Osteoblast (primary cell): ENCODE measurements around the gene ASB4. TPM values are rescaled to one million over a fixed set of nuclear protein-coding genes. Genes with fewer than 3 reads are reported as not detected.

Experiments used
- DNase-seq: peaks from one replicate; pipeline ENCODE4 v3.0.0; 2011; ENCODE audit warnings: low spot score, mixed read lengths; ENCODE audit not compliant: insufficient read length; ENCODE audit errors: missing footprints
- H2AFZ ChIP-seq: 2 replicates; pipeline ENCODE4 v1.6.0; 2011; ENCODE audit warnings: mild to moderate bottlenecking, low read length
- H3K27ac ChIP-seq: 2 replicates; pipeline ENCODE4 v1.5.1; 2011; ENCODE audit warnings: mild to moderate bottlenecking, low read depth, low read length, moderate library complexity
- H3K27me3 ChIP-seq: 2 replicates; pipeline ENCODE4 v1.6.0; 2012; ENCODE audit warnings: mild to moderate bottlenecking, control low read depth, inconsistent platforms, low read length, moderate library complexity; ENCODE audit not compliant: insufficient read depth
- H3K36me3 ChIP-seq: 2 replicates; pipeline ENCODE4 v1.5.1; 2011; ENCODE audit warnings: mild to moderate bottlenecking, low read length, control low read depth, moderate library complexity; ENCODE audit not compliant: insufficient read depth
- H3K4me1 ChIP-seq: 2 replicates; pipeline ENCODE4 v1.5.1; 2011; ENCODE audit warnings: mild to moderate bottlenecking, low read length, control low read depth, moderate library complexity; ENCODE audit not compliant: insufficient read depth
- H3K4me2 ChIP-seq: 2 replicates; pipeline ENCODE4 v1.6.0; 2011; ENCODE audit warnings: mild to moderate bottlenecking, low read length; ENCODE audit not compliant: insufficient read depth
- H3K4me3 ChIP-seq: fragments of 200-600 bp; sonication (generic); 3 replicates; pipeline ENCODE4 v1.5.1; 2012; ENCODE audit warnings: mild to moderate bottlenecking, low read length, inconsistent platforms; ENCODE audit not compliant: insufficient read depth
- H3K79me2 ChIP-seq: 2 replicates; pipeline ENCODE4 v1.6.0; 2012; ENCODE audit warnings: mild to moderate bottlenecking, low read length, control low read depth, inconsistent platforms; ENCODE audit not compliant: insufficient read depth
- H3K9me3 ChIP-seq: 2 replicates; pipeline ENCODE4 v1.5.1; 2011; ENCODE audit warnings: low read depth, low read length, control low read depth
- H4K20me1 ChIP-seq: 2 replicates; pipeline ENCODE4 v1.6.0; 2012; ENCODE audit warnings: mild to moderate bottlenecking, low read length, control low read depth; ENCODE audit not compliant: insufficient read depth
- CTCF ChIP-seq: IDR thresholded peaks from 2 replicates; pipeline ENCODE4 v1.5.1; 2011; ENCODE audit warnings: mild to moderate bottlenecking, low read depth, low read length, moderate library complexity; ENCODE audit errors: extremely low read depth
- total RNA-seq: library from RNA; depleted of rRNA; stranded (reverse); fragments of >200 nt; gene quantifications from 2 replicates; pipeline ENCODE4 v1.2.3, GENCODE V29; 2012

The ASB4 gene
- total RNA-seq, 1 donor, result not detected

DNA sequence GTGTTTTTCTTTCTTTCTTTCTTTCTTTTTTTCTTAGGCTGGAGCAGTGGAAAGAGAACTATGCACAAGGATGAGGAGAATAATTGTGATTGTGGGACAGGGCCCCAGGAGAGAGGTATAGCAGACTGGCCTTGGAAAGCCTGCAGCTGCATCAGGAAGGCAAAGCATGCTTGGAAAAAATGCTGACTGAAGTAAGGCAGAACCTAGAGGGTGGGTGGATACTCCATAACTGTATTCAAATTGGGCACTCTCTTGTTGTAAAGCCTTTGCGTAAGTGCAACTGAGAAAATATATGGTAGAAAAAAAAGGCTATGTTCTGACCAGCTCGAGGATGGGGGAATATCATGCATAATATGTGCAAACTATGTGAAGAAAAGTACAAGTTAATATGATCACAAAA, 71.0 kb downstream of the ASB4 start:
- no peaks in the 10 kb centered on the region for H3K9me3 ChIP-seq
- H4K20me1 ChIP-seq, result no peaks in the 10 kb centered on the region
- no peak overlapping the region for H3K27ac ChIP-seq
- no peak for TF ChIP-seq CTCF
- no peaks in the 10 kb centered on the region for H3K79me2 ChIP-seq
- no peaks in the 10 kb centered on the region for H3K36me3 ChIP-seq
- peaks cover 8% of the 10 kb centered on the region for H3K27me3 ChIP-seq
- H3K4me1 ChIP-seq, result no peaks in the 10 kb centered on the region
- H2AFZ ChIP-seq, result no peak overlapping the region
- DNase-seq, result no peak
- no peak overlapping the region for H3K4me3 ChIP-seq
- no peak overlapping the region for H3K4me2 ChIP-seq

DNA sequence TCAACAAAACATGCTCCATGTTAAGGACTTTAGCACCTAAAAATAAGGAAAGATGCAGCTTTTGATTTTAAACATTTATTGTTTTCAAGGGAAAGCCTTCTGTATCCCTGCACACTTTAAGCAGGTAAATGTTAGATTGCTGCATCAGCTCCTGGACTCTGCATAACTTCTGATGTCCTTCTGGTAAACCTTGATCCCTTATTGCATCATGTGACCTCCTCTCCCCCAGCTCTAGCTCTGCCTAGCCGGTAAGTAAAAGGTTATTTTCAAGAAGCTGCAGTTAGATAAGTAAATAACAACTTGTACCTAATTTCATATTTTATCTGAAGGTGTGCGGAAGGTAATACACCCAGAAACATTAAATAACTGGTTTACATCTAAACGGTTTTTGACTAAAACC, 73.1 kb downstream of the ASB4 start:
- Histone ChIP-seq H2AFZ (no peak overlapping the region), H4K20me1 (no peaks in the 10 kb centered on the region), H3K4me3 (no peak overlapping the region), H3K4me2 (no peak overlapping the region), H3K9me3 (no peaks in the 10 kb centered on the region), H3K4me1 (no peaks in the 10 kb centered on the region), H3K27ac (no peak overlapping the region), H3K36me3 (no peaks in the 10 kb centered on the region), H3K27me3 (peaks cover 4% of the 10 kb centered on the region), H3K79me2 (no peaks in the 10 kb centered on the region)
- DNase-seq, result no peak
- no peak for TF ChIP-seq CTCF

DNA sequence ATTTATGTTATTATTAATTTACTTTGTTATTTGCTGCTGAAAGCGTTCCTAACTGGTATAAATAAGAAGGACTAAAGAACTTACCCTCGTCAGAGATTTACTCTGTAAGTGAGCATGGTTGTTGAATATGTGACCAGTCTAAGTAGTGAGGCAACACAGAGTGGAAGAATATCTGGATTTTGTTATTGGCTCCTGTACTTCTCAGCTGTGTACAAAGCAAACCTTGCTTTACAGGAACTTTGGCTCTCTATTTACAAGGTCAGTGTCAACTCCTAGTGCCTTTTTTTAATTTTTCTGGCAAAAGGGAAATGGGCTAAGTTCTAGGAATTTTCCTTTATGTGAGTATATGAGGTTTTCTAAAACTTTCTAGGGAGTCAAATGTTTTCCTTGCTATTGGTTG, 74.9 kb downstream of the ASB4 start:
- H3K9me3 ChIP-seq, result no peaks in the 10 kb centered on the region
- no peaks in the 10 kb centered on the region for H3K36me3 ChIP-seq
- H3K79me2 ChIP-seq, result no peaks in the 10 kb centered on the region
- DNase-seq, result no peak
- no peak overlapping the region for H3K4me2 ChIP-seq
- H2AFZ ChIP-seq, result no peak overlapping the region
- peaks cover 2% of the 10 kb centered on the region for H3K27me3 ChIP-seq
- no peaks in the 10 kb centered on the region for H4K20me1 ChIP-seq
- H3K27ac ChIP-seq, result no peak overlapping the region
- no peak overlapping the region for H3K4me3 ChIP-seq
- TF ChIP-seq CTCF, result no peak
- H3K4me1 ChIP-seq, result no peaks in the 10 kb centered on the region

DNA sequence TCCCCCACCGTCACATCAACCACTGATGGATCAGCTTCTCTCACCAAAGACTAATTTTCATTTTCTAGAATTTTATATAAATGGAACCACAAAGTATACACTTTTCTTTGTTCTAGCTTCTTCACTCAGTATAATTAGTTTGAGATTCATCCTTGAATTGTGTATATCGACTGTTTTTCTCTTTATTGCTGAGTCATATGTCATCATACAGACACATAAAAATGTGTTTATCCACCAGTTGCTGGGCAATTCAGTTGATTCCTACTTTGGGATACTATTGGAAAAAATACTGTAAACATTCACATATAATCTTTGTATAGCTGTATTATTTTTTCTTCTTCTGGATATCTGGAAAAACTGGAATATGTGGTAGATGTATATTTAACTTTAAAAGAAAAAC, 84.0 kb downstream of the ASB4 start:
- no peaks in the 10 kb centered on the region for H3K27me3 ChIP-seq

More for the DNA sequence above, 84.0 kb downstream of the ASB4 start:
- TF ChIP-seq CTCF, result no peak
- H4K20me1 ChIP-seq, result no peaks in the 10 kb centered on the region
- H3K9me3 ChIP-seq, result no peaks in the 10 kb centered on the region
- no peak for DNase-seq
- no peak overlapping the region for H3K4me3 ChIP-seq
- no peak overlapping the region for H2AFZ ChIP-seq
- no peaks in the 10 kb centered on the region for H3K4me1 ChIP-seq
- H3K79me2 ChIP-seq, result no peaks in the 10 kb centered on the region
- H3K4me2 ChIP-seq, result no peak overlapping the region
- no peaks in the 10 kb centered on the region for H3K36me3 ChIP-seq
- H3K27ac ChIP-seq, result no peak overlapping the region
